ENCODE data around the gene IL23A.

Gene IL23A

DNA sequence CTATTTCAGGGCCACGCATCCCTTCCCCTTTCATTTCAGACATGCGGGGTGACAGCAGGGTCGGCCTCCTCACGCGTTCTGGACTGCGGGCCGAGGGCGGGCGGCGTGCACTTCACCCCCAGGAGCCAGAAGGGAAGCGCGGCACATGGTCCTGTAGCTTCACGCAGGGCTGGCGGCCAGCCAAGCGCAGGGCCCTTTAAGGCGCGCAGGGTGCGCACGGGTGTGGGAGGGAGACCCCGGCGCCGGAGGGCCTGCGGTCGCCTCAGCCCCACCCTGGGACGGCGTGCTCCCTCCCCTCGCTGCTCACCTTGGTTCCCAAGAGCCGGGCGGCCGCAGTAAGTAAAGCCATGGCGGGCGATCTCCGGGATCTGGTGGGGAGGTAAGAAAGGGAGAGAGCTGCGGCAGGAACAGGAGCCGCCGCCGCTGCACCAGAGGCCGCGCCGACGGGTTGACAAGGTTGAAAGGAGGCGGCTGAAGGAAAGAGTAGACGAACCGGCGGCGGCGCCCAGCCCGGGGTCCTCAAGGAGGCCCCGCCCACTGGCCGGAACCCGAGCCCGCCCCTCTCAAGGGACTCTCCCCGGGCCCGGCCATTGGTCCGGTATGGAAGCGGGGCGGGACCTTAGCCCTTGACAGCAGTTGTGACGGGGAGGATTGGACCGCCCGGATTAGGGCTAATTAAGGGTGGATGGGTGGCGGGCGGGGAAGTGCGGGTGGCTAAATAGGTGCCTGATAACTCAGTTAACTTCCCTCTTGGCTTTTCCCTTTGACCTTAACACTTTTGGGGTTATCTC is 38.6 kb upstream of the IL23A start, which contains the start of gene CS:
Gene CS (minus strand): TSS at position 478 of the 791 bp plus-strand sequence. CDS start 129 bp downstream, at position 349.
- H3K4me3 ChIP-seq (ENCODE audit: control insufficient read depth, low read depth, low read length) = peak within 1 kb of the TSS; percentile 93
- TF ChIP-seq, protein P1, sequence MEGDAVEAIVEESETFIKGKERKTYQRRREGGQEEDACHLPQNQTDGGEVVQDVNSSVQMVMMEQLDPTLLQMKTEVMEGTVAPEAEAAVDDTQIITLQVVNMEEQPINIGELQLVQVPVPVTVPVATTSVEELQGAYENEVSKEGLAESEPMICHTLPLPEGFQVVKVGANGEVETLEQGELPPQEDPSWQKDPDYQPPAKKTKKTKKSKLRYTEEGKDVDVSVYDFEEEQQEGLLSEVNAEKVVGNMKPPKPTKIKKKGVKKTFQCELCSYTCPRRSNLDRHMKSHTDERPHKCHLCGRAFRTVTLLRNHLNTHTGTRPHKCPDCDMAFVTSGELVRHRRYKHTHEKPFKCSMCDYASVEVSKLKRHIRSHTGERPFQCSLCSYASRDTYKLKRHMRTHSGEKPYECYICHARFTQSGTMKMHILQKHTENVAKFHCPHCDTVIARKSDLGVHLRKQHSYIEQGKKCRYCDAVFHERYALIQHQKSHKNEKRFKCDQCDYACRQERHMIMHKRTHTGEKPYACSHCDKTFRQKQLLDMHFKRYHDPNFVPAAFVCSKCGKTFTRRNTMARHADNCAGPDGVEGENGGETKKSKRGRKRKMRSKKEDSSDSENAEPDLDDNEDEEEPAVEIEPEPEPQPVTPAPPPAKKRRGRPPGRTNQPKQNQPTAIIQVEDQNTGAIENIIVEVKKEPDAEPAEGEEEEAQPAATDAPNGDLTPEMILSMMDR (IDR thresholded peaks at IDR 0.05; ENCODE audit: control insufficient read depth, insufficient read depth, low read depth, low read length, missing control alignments) = no peak
- peak; percentile 87 for DNase-seq (ENCODE audit: low read depth)

GRCh38 chr12:56300644-56301464 is 37.8 kb upstream of the IL23A start:
- TF ChIP-seq, protein P1 (IDR thresholded peaks at IDR 0.05; ENCODE audit: control insufficient read depth, insufficient read depth, low read depth, low read length, missing control alignments) = no peak
- DNase-seq (ENCODE audit: low read depth) = no peak
- peak overlapping the region; percentile 93 for H3K4me3 ChIP-seq (ENCODE audit: control insufficient read depth, low read depth, low read length)

DNA sequence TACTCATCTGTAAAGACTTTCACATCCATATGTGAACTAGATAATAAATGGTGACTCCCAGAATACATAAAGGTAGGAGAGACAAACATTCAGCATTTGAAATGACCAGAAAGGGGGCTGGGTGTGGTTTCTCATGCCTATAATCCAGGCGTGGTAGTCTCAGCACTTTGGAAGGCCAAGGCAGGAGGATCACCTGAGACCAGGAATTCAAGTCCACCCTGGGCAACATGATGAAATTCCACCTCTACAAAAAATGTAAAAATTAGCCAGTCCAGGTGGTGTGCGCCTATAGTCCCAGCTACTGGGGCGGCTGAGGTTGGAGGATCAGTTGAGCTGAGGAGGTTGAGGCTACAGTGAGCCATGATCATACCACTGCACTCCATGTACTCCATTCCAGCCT is 34.4 kb upstream of the IL23A start:
- TF ChIP-seq, protein P1 (IDR thresholded peaks at IDR 0.05; ENCODE audit: control insufficient read depth, insufficient read depth, low read depth, low read length, missing control alignments) = no peak
- no peak overlapping the region for H3K4me3 ChIP-seq (ENCODE audit: control insufficient read depth, low read depth, low read length)
- DNase-seq (ENCODE audit: low read depth) = no peak

DNA sequence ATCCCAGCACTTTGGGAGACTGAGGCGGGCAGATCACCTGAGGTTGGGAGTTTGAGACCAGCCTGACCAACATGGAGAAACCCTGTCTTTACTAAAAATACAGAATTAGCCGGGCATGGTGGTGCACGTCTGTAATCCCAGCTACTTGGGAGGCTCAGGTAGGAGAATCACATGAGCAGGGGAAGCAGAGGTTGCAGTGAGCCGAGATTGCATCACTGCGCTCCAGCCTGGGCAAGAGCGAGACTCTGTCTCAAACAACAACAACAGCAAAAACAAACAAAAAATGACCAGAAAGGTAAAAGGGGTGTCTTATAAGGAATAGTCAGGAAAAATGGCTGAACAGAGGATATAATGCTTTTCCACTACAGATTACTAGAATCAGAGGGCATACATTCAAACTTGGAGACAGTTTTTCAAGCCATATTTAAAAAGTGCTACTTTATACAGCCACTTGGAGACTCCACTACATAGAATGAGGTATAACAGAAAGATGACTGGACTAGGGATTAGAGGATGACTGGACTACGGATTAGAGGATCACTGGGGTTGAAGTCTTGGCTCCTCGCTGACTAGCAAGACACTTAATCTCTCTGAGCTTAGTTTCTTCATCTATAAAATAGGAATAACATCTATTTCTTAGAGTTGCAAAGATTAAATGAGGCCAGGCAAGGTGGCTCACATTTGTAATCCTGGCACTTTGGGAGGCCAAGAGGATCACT is 33.7 kb upstream of the IL23A start:
- H3K4me3 ChIP-seq (ENCODE audit: control insufficient read depth, low read depth, low read length) = no peak overlapping the region
- TF ChIP-seq, protein P1 (IDR thresholded peaks at IDR 0.05; ENCODE audit: control insufficient read depth, insufficient read depth, low read depth, low read length, missing control alignments) = no peak
- no peak for DNase-seq (ENCODE audit: low read depth)

DNA sequence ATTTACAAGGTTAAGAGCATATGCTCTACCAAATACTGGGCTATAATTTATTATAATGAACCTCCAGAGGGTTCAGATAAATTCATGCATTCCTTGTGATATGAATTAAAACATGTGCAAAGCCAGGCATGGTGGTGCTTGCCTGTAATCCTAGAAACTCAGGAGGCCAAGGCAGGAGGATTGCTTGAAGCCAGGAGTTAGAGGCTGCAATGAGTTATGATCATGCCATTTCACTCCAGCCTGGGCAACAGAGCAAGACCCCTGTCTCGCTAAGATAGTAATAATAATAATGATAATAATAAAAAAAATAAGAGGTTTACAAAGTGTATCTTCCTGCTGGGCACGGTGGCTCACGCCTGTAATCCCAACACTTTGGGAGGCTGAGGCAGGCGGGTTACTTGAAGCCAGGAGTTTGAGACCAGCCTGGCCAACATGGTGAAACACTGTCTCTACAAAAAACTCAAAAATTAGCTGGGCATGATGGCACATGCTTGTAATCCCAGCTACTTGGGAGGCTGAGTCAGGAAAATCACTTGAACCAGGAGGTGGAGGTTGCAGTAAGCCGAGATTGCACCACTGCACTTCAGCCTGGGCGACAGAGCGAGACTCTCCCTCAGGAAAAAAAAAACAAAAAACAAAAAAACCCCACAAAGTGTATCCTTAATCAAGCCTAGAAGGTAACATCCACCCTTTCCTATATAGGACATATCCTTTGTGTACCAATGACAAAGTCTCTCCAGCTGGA is 31.3 kb upstream of the IL23A start:
- no peak for DNase-seq (ENCODE audit: low read depth)
- TF ChIP-seq, protein P1 (IDR thresholded peaks at IDR 0.05; ENCODE audit: control insufficient read depth, insufficient read depth, low read depth, low read length, missing control alignments) = no peak
- H3K4me3 ChIP-seq (ENCODE audit: control insufficient read depth, low read depth, low read length) = no peak overlapping the region

- H3K4me3 ChIP-seq (ENCODE audit: control insufficient read depth, low read depth, low read length) = no peak overlapping the region
- TF ChIP-seq, protein P1 (IDR thresholded peaks at IDR 0.05; ENCODE audit: control insufficient read depth, insufficient read depth, low read depth, low read length, missing control alignments) = no peak
- no peak for DNase-seq (ENCODE audit: low read depth)
Observed at GRCh38 chr12:56308714-56309113, 30.0 kb upstream of the IL23A start.

Measured in AG09309 (cell line).